SK-N-SH treated with all-trans-retinoic acid at 6 μM for 48 hours (cell line): Measurements from ENCODE around the gene C7orf25.

Source experiments
- ATAC-seq: fragments of 200-7000 bp; cut with Tn5 transposase; 3 replicates; pipeline ENCODE4 v1.9.1; 2020; ENCODE audit warnings: mild to moderate bottlenecking, moderate library complexity
- ARNTL ChIP-seq: fragments of 450-650 bp; formaldehyde crosslinking; IDR thresholded peaks from 2 replicates; pipeline ENCODE4 v1.5.0; 2020; ENCODE audit warnings: low read depth, mild to moderate bottlenecking, moderate library complexity, borderline replicate concordance
- BACH2 ChIP-seq: fragments of 250-450 bp; sonication (Bioruptor Pico); IDR thresholded peaks from 2 replicates; pipeline ENCODE4 v1.9.0; 2021; ENCODE audit warnings: mild to moderate bottlenecking, borderline replicate concordance
- CSDC2 ChIP-seq: fragments of 250-450 bp; sonication (Bioruptor Pico); IDR thresholded peaks from 2 replicates; pipeline ENCODE4 v1.5.0; 2020; ENCODE audit warnings: mild to moderate bottlenecking, moderate library complexity
- ESRRG ChIP-seq: fragments of 250-450 bp; sonication (Bioruptor Pico); IDR thresholded peaks from 2 replicates; pipeline ENCODE4 v1.6.1; 2021; ENCODE audit warnings: mild to moderate bottlenecking
- GLIS3 ChIP-seq: fragments of 250-450 bp; sonication (Bioruptor Pico); IDR thresholded peaks from 2 replicates; pipeline ENCODE4 v1.5.0; 2020; ENCODE audit warnings: mild to moderate bottlenecking, moderate library complexity
- ISL1 ChIP-seq: fragments of 250-450 bp; sonication (Bioruptor Pico); IDR thresholded peaks from 2 replicates; pipeline ENCODE4 v2.1.2; 2022; ENCODE audit warnings: mild to moderate bottlenecking, moderate library complexity
- OSR1 ChIP-seq: fragments of 250-450 bp; sonication (Bioruptor Pico); IDR thresholded peaks from 2 replicates; pipeline ENCODE4 v1.8.0; 2022; ENCODE audit warnings: moderate library complexity, mild to moderate bottlenecking, inconsistent platforms
- PPARA ChIP-seq: fragments of 250-450 bp; sonication (Bioruptor Pico); IDR thresholded peaks from 2 replicates; pipeline ENCODE4 v1.5.0; 2020; ENCODE audit warnings: mild to moderate bottlenecking, borderline replicate concordance
- RARB ChIP-seq: fragments of 250-450 bp; sonication (Bioruptor Pico); IDR thresholded peaks from 2 replicates; pipeline ENCODE4 v1.8.0; 2021; ENCODE audit warnings: mild to moderate bottlenecking, moderate library complexity
- SNAI2 ChIP-seq: fragments of 250-450 bp; sonication (Bioruptor Pico); IDR thresholded peaks from 2 replicates; pipeline ENCODE4 v1.5.0; 2020; ENCODE audit warnings: mild to moderate bottlenecking, moderate library complexity
- TCF4 ChIP-seq: fragments of 250-450 bp; sonication (Bioruptor Pico); IDR thresholded peaks from 2 replicates; pipeline ENCODE4 v1.8.0; 2021; ENCODE audit warnings: mild to moderate bottlenecking, moderate library complexity, borderline replicate concordance
- TOX ChIP-seq: fragments of 250-450 bp; sonication (Bioruptor Pico); IDR thresholded peaks from 2 replicates; pipeline ENCODE4 v1.8.0; 2021; ENCODE audit warnings: mild to moderate bottlenecking, moderate library complexity, borderline replicate concordance
- ZC3H10 ChIP-seq: fragments of 250-450 bp; sonication (Bioruptor Pico); IDR thresholded peaks from 2 replicates; pipeline ENCODE4 v1.5.1; 2021; ENCODE audit warnings: mild to moderate bottlenecking, moderate library complexity
- ZFP3 ChIP-seq: fragments of 250-450 bp; sonication (Bioruptor Pico); IDR thresholded peaks from 2 replicates; pipeline ENCODE4 v1.5.0; 2020; ENCODE audit warnings: mild to moderate bottlenecking, moderate library complexity
- ZFP30 ChIP-seq: fragments of 450-650 bp; formaldehyde crosslinking; IDR thresholded peaks from 2 replicates; pipeline ENCODE4 v1.5.0; 2022; ENCODE audit warnings: mild to moderate bottlenecking, moderate library complexity
- ZNF565 ChIP-seq: fragments of 450-650 bp; formaldehyde crosslinking; conservative IDR thresholded peaks from 2 replicates; pipeline ENCODE4 v1.5.0; 2020; ENCODE audit warnings: low read depth, mild to moderate bottlenecking, moderate library complexity
- ZNF70 ChIP-seq: fragments of 450-650 bp; formaldehyde crosslinking; IDR thresholded peaks from 2 replicates; pipeline ENCODE4 v1.5.0; 2020; ENCODE audit warnings: mild to moderate bottlenecking, moderate library complexity
- ZNF8 ChIP-seq: fragments of 450-650 bp; formaldehyde crosslinking; IDR thresholded peaks from 2 replicates; pipeline ENCODE4 v1.5.0; 2020; ENCODE audit warnings: mild to moderate bottlenecking, moderate library complexity
- TF ChIP-seq, protein P1 (sequence below): fragments of 250-450 bp; sonication (Bioruptor Pico); IDR thresholded peaks from 2 replicates; pipeline ENCODE4 v1.5.0; 2020; ENCODE audit warnings: mild to moderate bottlenecking, moderate library complexity
- TF ChIP-seq, protein P2 (sequence below): fragments of 250-450 bp; sonication (Bioruptor Pico); IDR thresholded peaks from 2 replicates; pipeline ENCODE4 v1.5.1; 2021; ENCODE audit warnings: mild to moderate bottlenecking, moderate library complexity
- TF ChIP-seq, protein P3 (sequence below): fragments of 250-450 bp; sonication (Bioruptor Pico); IDR thresholded peaks from 2 replicates; pipeline ENCODE4 v1.8.0; 2021; ENCODE audit warnings: low read depth, mild to moderate bottlenecking, moderate library complexity, borderline replicate concordance

The C7orf25 gene

DNA sequence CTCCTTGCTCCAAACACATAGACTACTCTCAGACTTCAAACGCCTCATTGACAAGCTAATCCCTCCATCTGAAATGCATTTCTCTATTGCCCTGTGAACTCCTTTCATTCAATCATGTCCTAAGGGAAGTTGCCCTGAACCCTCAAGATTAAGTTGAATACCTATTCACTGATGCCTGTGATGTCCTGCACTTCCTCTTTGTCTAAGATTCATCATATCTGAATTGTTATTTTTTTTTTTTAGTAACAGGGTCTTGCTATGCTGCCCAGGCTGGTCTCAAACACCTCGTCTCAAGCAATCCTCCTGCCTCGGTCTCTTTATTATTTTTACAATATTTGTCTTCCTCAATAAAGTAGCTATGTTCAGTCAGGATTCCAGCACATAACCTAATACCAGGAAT is 16.9 kb upstream of the C7orf25 start (continued):
- no peak for TF ChIP-seq GLIS3

DNA sequence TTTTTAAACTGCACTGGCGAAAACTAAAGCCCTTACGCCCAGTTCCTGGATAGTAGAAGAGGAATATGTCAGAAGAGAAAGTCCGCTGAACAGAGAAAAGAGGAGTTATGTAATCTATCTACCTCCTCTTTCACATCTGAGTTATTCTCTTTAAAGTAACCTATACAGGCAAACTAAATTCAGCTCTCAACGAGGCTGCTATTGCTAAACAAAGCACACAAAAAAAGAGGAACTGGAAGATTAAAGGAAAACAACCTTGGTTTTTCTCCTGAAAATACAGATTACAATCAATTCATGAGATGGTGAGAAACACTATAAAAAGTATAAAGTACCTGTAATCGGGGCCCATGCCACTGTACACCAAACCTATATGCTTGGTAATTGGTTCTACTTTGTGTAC is 14.3 kb upstream of the C7orf25 start:
- TF ChIP-seq ZNF565 (CRISPR knock-in tag) = no peak
- no peak for TF ChIP-seq ISL1 (CRISPR knock-in tag)
- no peak for TF ChIP-seq GLIS3
- TF ChIP-seq, all 23 proteins: peak for 0
- no peak for ATAC-seq

DNA sequence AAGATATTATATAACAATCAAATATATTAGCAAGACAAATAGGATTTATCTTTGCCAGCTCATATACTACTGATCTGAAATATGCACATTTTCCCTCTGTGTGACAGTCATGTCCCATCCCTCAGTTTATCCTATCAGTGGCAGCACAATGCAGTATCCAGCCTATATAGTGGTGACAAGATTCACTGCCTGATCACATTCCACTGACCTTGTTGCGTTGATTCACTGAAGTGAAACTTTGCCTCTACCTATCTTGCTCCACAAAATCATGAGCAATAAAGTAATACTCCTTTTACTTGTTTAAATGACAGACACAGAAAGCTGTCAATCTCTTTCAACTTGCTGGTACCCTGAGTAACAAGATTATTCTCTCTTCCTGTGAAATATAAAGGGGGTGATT is 13.8 kb upstream of the C7orf25 start:
- TF ChIP-seq, protein P1, sequence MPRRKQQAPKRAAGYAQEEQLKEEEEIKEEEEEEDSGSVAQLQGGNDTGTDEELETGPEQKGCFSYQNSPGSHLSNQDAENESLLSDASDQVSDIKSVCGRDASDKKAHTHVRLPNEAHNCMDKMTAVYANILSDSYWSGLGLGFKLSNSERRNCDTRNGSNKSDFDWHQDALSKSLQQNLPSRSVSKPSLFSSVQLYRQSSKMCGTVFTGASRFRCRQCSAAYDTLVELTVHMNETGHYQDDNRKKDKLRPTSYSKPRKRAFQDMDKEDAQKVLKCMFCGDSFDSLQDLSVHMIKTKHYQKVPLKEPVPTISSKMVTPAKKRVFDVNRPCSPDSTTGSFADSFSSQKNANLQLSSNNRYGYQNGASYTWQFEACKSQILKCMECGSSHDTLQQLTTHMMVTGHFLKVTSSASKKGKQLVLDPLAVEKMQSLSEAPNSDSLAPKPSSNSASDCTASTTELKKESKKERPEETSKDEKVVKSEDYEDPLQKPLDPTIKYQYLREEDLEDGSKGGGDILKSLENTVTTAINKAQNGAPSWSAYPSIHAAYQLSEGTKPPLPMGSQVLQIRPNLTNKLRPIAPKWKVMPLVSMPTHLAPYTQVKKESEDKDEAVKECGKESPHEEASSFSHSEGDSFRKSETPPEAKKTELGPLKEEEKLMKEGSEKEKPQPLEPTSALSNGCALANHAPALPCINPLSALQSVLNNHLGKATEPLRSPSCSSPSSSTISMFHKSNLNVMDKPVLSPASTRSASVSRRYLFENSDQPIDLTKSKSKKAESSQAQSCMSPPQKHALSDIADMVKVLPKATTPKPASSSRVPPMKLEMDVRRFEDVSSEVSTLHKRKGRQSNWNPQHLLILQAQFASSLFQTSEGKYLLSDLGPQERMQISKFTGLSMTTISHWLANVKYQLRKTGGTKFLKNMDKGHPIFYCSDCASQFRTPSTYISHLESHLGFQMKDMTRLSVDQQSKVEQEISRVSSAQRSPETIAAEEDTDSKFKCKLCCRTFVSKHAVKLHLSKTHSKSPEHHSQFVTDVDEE = no peak
- TF ChIP-seq BACH2 (CRISPR knock-in tag) (no peak), CSDC2 (CRISPR knock-in tag) (no peak), GLIS3 (no peak), SNAI2 (CRISPR knock-in tag) (no peak), TOX (CRISPR knock-in tag) (no peak), RARB (CRISPR knock-in tag) (no peak), PPARA (CRISPR knock-in tag) (no peak), ZFP30 (CRISPR knock-in tag) (no peak), ZNF70 (CRISPR knock-in tag) (no peak), ISL1 (CRISPR knock-in tag) (no peak)
- TF ChIP-seq, protein P2, sequence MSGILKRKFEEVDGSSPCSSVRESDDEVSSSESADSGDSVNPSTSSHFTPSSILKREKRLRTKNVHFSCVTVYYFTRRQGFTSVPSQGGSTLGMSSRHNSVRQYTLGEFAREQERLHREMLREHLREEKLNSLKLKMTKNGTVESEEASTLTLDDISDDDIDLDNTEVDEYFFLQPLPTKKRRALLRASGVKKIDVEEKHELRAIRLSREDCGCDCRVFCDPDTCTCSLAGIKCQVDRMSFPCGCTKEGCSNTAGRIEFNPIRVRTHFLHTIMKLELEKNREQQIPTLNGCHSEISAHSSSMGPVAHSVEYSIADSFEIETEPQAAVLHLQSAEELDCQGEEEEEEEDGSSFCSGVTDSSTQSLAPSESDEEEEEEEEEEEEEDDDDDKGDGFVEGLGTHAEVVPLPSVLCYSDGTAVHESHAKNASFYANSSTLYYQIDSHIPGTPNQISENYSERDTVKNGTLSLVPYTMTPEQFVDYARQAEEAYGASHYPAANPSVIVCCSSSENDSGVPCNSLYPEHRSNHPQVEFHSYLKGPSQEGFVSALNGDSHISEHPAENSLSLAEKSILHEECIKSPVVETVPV (CRISPR knock-in tag) = no peak
- TF ChIP-seq, protein P3, sequence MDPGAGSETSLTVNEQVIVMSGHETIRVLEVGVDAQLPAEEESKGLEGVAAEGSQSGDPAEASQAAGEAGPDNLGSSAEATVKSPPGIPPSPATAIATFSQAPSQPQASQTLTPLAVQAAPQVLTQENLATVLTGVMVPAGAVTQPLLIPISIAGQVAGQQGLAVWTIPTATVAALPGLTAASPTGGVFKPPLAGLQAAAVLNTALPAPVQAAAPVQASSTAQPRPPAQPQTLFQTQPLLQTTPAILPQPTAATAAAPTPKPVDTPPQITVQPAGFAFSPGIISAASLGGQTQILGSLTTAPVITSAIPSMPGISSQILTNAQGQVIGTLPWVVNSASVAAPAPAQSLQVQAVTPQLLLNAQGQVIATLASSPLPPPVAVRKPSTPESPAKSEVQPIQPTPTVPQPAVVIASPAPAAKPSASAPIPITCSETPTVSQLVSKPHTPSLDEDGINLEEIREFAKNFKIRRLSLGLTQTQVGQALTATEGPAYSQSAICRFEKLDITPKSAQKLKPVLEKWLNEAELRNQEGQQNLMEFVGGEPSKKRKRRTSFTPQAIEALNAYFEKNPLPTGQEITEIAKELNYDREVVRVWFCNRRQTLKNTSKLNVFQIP = no peak
- ATAC-seq = no peak

DNA sequence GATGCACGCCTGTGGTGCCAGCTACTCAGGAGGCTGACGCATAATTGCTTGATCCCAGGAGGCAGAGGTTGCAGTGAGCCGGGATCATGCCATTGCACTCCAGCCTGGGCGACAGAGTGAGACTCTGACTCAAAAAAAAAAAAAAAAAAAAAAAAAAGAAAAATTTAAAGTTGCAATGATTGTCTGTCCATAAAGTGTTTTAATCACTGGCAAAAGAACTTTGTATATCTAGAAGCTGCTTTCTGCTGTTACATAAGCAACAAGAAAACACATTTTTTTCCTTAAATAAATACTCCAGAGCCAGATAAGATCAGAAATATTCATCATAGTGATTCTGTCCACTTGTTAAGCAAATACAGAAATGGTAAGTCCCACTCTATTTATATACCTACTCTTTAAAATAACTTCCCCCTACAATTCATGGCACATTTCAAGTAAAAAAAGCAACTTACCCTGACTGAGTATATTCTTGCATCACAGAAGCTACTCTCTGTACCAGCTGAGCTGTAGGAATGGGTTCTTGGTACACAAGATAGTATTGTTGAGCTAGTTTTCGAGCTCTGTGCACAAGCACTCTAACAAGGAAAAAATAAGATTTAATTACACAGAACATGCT is 12.5 kb upstream of the C7orf25 start:
- TF ChIP-seq ZNF565 (CRISPR knock-in tag) (no peak), ZC3H10 (no peak), ARNTL (CRISPR knock-in tag) (no peak), PPARA (CRISPR knock-in tag) (no peak), ZFP3 (CRISPR knock-in tag) (no peak), OSR1 (CRISPR knock-in tag) (no peak), ISL1 (CRISPR knock-in tag) (no peak), TOX (CRISPR knock-in tag) (no peak), GLIS3 (no peak), ZFP30 (CRISPR knock-in tag) (no peak), ESRRG (CRISPR knock-in tag) (no peak), TCF4 (CRISPR knock-in tag) (no peak), CSDC2 (CRISPR knock-in tag) (no peak), ZNF8 (CRISPR knock-in tag) (no peak), ZNF70 (CRISPR knock-in tag) (no peak)
- TF ChIP-seq, protein P1 = no peak
- TF ChIP-seq, protein P3 = no peak
- no peak for ATAC-seq
